H1 (cell line): ENCODE data around the gene TSN.

Experiments used
- CEBPB ChIP-seq: IDR thresholded peaks from 2 replicates; pipeline ENCODE4 v1.6.1; 2012; ENCODE audit warnings: low read depth, low read length
- CHD1 ChIP-seq: IDR thresholded peaks from 2 replicates; pipeline ENCODE4 v1.6.1; 2012; ENCODE audit warnings: low read depth, low read length, improper control_type of control experiment
- EP300 ChIP-seq, 2 experiments: IDR thresholded peaks; 1 replicate in 1 of 2; 2 replicates in 1 of 2; pipeline ENCODE4 v1.6.1; 2011 to 2012; ENCODE audit warnings: low read depth in 2 of 2, low read length in 2 of 2, mild to moderate bottlenecking in 2 of 2, borderline replicate concordance in 1 of 2, inconsistent platforms in 1 of 2, moderate library complexity in 1 of 2
- JUN ChIP-seq: IDR thresholded peaks from 2 replicates; pipeline ENCODE4 v1.6.1; 2011; ENCODE audit warnings: low read depth, mild to moderate bottlenecking, improper control_type of control experiment, low read length
- JUND ChIP-seq: IDR thresholded peaks from 2 replicates; pipeline ENCODE4 v1.6.1; 2011; ENCODE audit warnings: mild to moderate bottlenecking, improper control_type of control experiment, low read length
- MAFK ChIP-seq: IDR thresholded peaks from 2 replicates; pipeline ENCODE4 v1.6.1; 2012; ENCODE audit warnings: low read depth, mild to moderate bottlenecking, improper control_type of control experiment, low read length
- POLR2A ChIP-seq, 2 experiments: IDR thresholded peaks; 1 replicate in 1 of 2; 2 replicates in 1 of 2; pipeline ENCODE4 v1.6.1; 2011; ENCODE audit warnings: low read depth in 2 of 2, low read length in 2 of 2, mild to moderate bottlenecking in 2 of 2; ENCODE audit errors: control extremely low read depth in 1 of 2
- SIN3A ChIP-seq, 2 experiments: IDR thresholded peaks in 1 of 2; conservative IDR thresholded peaks in 1 of 2; 2 replicates each; pipeline ENCODE4 v1.6.1; 2011 to 2012; ENCODE audit warnings: low read length in 2 of 2, improper control_type of control experiment in 1 of 2, low read depth in 1 of 2, mild to moderate bottlenecking in 1 of 2
- TAF1 ChIP-seq: IDR thresholded peaks from 2 replicates; pipeline ENCODE4 v1.6.1; 2011; ENCODE audit warnings: mild to moderate bottlenecking, low read depth, low read length
- TCF12 ChIP-seq: IDR thresholded peaks from 2 replicates; pipeline ENCODE4 v1.6.1; 2011; ENCODE audit warnings: low read depth, mild to moderate bottlenecking, low read length
- TEAD4 ChIP-seq: IDR thresholded peaks from 2 replicates; pipeline ENCODE4 v1.6.1; 2012; ENCODE audit warnings: low read depth, low read length, inconsistent platforms, mixed read lengths
- TF ChIP-seq, protein P1 (sequence below), 3 experiments: IDR thresholded peaks; 1 replicate in 2 of 3; 2 replicates in 1 of 3; pipeline versions ENCODE4 v1.5.1 to v1.6.1; 2011; ENCODE audit warnings: low read length in 3 of 3, mild to moderate bottlenecking in 3 of 3, inconsistent platforms in 2 of 3, low read depth in 1 of 3, moderate library complexity in 1 of 3; ENCODE audit not compliant: insufficient read depth in 1 of 3; ENCODE audit errors: control extremely low read depth in 1 of 3

DNA sequence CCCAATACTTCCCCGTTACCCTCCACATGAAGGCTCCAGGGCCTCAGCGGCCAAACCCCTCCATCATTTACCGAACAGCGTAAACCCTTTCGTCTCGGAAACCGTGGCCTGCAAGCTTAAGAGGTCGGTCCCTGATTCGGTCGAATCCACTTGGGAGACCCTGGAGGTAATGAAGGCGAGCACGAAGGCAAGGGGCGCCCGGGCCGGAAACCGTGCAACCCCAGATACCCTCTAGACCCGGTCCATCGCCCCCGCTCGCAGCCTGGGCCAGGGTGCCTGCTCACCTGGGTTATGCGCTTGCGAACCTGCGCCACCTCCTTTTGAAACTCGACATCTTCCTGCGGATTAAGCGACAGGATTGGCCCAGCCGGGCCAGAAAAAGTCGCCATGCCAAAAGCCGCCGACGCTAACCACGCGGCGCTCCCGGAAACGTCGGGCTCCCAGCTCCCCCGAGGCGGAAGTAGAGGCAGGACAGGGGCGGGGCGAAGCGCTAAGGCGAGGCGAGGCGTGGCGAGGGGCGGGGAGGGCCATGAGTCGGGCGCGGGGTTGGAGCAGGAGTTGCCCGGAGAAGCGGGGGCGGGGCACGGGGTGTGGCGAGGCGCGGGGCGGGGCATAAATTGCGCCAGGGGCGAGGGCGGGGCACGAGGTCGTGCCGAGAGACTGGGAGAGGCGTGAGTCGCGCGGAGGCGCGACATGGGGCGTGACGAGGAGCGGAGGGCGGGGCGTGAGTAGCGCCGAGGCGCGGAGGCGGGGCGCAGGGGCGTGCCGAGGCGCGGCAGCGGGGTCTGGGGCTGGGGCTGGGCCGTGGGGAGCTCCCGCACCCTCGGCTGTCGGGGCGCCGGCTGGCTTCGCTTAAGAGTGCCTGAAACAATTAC is 18.8 kb upstream of the TSN start, which contains the start of gene NIFK:
- TF ChIP-seq SIN3A (conservative IDR thresholded peaks at IDR 0.05 in 1 of 2, IDR thresholded peaks at IDR 0.05 in 1 of 2; ENCODE audit: low read depth in 1 of 2, low read length in 2 of 2) (peak; percentile 18 to 87; a peak in 2 of 4 replicates), TCF12 (no peak), JUND (no peak), CEBPB (no peak), TEAD4 (no peak), CHD1 (no peak), JUN (no peak), POLR2A (IDR thresholded peaks at IDR 0.05; ENCODE audit: control extremely low read depth in 1 of 2, low read depth in 2 of 2, low read length in 2 of 2) (peak; percentile 47 to 85), EP300 (IDR thresholded peaks at IDR 0.05; ENCODE audit: borderline replicate concordance in 1 of 2, low read depth in 2 of 2, low read length in 2 of 2) (no peak), MAFK (no peak), TAF1 (peak; percentile 71)
- TF ChIP-seq, protein P1, sequence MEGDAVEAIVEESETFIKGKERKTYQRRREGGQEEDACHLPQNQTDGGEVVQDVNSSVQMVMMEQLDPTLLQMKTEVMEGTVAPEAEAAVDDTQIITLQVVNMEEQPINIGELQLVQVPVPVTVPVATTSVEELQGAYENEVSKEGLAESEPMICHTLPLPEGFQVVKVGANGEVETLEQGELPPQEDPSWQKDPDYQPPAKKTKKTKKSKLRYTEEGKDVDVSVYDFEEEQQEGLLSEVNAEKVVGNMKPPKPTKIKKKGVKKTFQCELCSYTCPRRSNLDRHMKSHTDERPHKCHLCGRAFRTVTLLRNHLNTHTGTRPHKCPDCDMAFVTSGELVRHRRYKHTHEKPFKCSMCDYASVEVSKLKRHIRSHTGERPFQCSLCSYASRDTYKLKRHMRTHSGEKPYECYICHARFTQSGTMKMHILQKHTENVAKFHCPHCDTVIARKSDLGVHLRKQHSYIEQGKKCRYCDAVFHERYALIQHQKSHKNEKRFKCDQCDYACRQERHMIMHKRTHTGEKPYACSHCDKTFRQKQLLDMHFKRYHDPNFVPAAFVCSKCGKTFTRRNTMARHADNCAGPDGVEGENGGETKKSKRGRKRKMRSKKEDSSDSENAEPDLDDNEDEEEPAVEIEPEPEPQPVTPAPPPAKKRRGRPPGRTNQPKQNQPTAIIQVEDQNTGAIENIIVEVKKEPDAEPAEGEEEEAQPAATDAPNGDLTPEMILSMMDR (IDR thresholded peaks at IDR 0.05; ENCODE audit: control extremely low read depth in 1 of 3, insufficient read depth in 1 of 3, low read depth in 1 of 3, low read length in 3 of 3) = no peak
